ENCODE results near the gene LINC01488. TPM values are rescaled to one million over a fixed set of nuclear protein-coding genes. Genes with fewer than 3 reads are reported as not detected.

LINC01488 gene
- total RNA-seq (not detected), polyA plus RNA-seq (not detected)
- long read RNA-seq, donor 1: 0 reads
- long read RNA-seq, donor 2: 0 reads
- long read RNA-seq, donor 3: 0 reads

- Histone ChIP-seq H3K36me3 (no peaks in the 10 kb centered on the region), H3K9me3 (no peaks in the 10 kb centered on the region), H3K27me3 (no peaks in the 10 kb centered on the region), H3K4me3 (no peak within 1 kb of the TSS), H3K27ac (no peak within 1 kb of the TSS), H3K4me1 (ENCODE audit: insufficient read depth) (no peaks in the 10 kb centered on the region)
- intact Hi-C loops (cut with DNase I): no loop called here
- DNase-seq: no peak
- 76 to 83% (median 79%) methylated on average over 4 of the region's 4 CpGs for WGBS, 3 donors
- no peak for TF ChIP-seq POLR2A (IDR thresholded peaks at IDR 0.05)
- no peak for TF ChIP-seq CTCF (IDR thresholded peaks at IDR 0.05)
- TF ChIP-seq EP300 (IDR thresholded peaks at IDR 0.05): no peak
These were observed at the start of gene LINC01488 for GRCh38 chr11:69481393-69481844. TSS of gene LINC01488 (plus strand) at chr11:69481663.

DNA sequence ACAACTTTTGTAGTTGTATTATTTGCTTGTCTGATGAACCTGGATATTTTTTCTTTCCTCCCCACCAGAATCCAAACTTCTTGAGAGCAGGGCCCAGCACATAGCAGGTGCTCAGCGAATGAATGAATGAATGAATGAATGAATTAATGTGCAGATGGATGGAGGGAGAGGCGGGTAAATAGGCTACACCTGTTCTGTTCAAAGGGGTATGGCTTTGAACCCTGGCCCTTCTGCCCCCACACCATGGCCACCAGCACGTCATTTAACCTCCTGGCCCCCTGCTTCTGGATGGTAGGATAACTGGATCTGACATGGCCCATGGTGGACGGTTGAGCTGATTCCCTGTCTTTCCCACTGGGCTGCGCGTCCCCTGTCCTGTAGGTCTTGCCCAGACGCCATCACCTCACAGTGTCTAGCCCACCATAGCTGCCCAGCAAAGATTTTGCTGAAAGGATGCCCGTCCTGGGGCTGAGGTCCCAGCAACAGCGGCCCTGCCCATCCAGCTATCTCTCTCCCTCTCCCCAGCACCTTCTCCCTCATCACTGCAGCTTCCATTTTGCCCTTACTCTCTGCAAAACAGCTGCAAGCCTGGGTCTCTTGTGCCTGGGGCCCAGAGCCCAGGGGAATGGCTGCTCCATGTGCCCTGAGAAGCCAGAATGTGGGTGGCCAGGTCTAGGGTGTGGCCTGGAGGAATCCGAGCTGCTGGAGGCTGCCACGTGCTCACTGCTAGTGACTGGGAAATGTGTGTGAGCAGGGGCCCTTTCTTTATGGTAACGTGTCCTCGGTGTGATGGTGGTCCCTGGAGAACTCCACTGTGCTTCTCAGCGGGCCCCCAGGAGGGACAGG lies 49.3 kb upstream of the LINC01488 start:
- Histone ChIP-seq H3K4me3 (no peak overlapping the region), H3K4me1 (ENCODE audit: insufficient read depth) (no peaks in the 10 kb centered on the region), H3K27me3 (no peaks in the 10 kb centered on the region), H3K9me3 (no peaks in the 10 kb centered on the region), H3K27ac (no peak overlapping the region), H3K36me3 (no peaks in the 10 kb centered on the region)
- intact Hi-C loops (cut with DNase I): no loop called here
- no peak for DNase-seq
- WGBS, 3 donors: 75 to 84% (median 79%) methylated on average over 14 of the region's 14 CpGs
- no peak for TF ChIP-seq POLR2A (IDR thresholded peaks at IDR 0.05)
- TF ChIP-seq CTCF (IDR thresholded peaks at IDR 0.05): no peak
- TF ChIP-seq EP300 (IDR thresholded peaks at IDR 0.05): no peak

GRCh38 chr11:69433741-69434140 lies 47.7 kb upstream of the LINC01488 start:
- no peak for TF ChIP-seq CTCF (IDR thresholded peaks at IDR 0.05)
- TF ChIP-seq POLR2A (IDR thresholded peaks at IDR 0.05): no peak
- TF ChIP-seq EP300 (IDR thresholded peaks at IDR 0.05): no peak
- H3K4me1 ChIP-seq (ENCODE audit: insufficient read depth): no peaks in the 10 kb centered on the region
- H3K9me3 ChIP-seq: no peaks in the 10 kb centered on the region
- intact Hi-C loops (cut with DNase I): no loop called here
- H3K4me3 ChIP-seq: no peak overlapping the region
- DNase-seq: no peak
- no peaks in the 10 kb centered on the region for H3K36me3 ChIP-seq
- WGBS, 3 donors: 63 to 95% (median 89%) methylated on average over 7 of the region's 7 CpGs
- no peak overlapping the region for H3K27ac ChIP-seq
- no peaks in the 10 kb centered on the region for H3K27me3 ChIP-seq

DNA sequence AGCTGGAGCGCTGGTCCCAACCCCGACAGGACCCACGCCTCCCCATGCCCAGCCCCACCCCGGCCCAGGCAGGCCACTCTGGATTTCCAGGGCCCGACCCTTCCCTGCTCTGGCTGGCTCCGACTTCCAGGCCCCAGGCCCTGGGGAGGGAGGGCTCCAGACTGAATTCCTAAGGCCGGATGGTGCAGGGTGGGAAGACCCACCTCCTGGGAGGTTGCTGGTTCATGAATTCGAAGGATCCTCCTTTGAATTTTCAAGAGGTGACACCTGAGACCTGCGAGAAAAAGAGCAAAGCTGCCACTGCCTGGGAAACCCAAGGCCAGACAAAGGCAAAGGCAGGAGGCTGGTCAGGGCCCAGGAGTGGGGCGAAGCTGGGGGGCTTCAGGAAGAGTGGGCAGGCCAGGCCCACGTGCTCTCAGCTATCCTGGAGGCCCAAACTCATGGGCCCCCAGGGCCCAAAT lies 47.0 kb upstream of the LINC01488 start:
- no peak for DNase-seq
- TF ChIP-seq CTCF (IDR thresholded peaks at IDR 0.05): no peak
- Histone ChIP-seq H3K4me3 (no peak overlapping the region), H3K27me3 (no peaks in the 10 kb centered on the region), H3K9me3 (no peaks in the 10 kb centered on the region), H3K4me1 (ENCODE audit: insufficient read depth) (no peaks in the 10 kb centered on the region), H3K27ac (no peak overlapping the region), H3K36me3 (no peaks in the 10 kb centered on the region)
- intact Hi-C loops (cut with DNase I): no loop called here
- 69 to 75% (median 72%) methylated on average over 11 of the region's 11 CpGs for WGBS, 3 donors

All from ovary (tissue), 10 donors.